NCI-H1105 treated with DMSO at 0.1 percent for 48 hours (cell line): ENCODE measurements around the gene SLC45A2.
"Not testable (repeated sequence)": the region's sequence is repeated elsewhere in the genome, so short reads cannot be mapped to it uniquely, and the experiment has no call there.

ENCODE experiments used
- DNase-seq: peaks from one replicate; lab custom pipeline; 2025; lab: John Stamatoyannopoulos, UW

Gene SLC45A2

GRCh38 chr5:33966805-33967204 is 17.7 kb downstream of the SLC45A2 start:
- no peak for DNase-seq

DNA sequence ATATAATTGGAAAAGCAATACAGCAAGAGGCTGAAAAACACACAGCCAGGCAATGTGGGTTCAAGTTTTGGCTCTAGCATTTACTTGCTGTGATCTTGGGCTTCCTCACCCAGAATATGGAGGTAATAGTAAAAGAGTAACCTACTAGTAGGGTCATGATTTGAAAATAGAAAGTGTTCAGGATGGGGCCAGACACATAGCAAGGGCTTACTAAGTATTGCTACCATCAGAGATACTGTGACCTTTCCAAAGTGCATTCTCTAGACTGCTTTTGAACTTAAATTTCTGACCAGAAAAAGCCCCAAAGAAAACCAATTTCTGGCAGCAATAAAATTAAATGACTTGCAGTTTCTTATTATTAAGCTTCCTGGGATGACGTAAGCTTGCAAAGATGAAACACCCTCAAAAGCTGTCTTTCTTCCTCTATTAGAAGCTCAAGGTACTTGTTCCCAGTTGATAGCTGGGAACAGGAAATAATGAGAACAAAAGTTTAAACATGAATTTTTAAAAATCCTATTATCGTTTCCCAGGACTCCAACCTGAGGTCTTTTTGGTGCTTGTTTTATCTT is 20.3 kb downstream of the SLC45A2 start:
- DNase-seq = no peak

- no peak for DNase-seq
Observed at GRCh38 chr5:33958176-33958575, 26.3 kb downstream of the SLC45A2 start.

- no peak for DNase-seq
Observed at GRCh38 chr5:33957577-33958150, 26.8 kb downstream of the SLC45A2 start.

DNA sequence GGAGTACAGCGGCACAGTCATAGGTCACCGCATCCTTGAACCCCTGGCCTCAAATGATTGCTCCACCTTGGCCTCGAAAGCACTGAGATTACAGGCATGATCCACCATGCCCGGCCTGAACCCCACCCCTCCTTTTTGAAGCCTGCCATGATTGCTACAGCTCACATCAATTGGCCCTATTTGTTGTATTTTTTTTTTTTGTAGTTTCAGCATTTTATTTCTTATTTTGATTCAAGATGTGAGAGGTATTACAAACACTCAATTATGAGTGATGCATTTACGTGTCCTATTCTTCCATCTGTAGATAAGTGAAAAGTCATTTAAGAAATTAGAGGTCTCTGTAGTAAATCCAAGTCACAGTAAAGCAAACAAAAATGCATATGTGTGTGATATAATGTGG is 32.3 kb downstream of the SLC45A2 start:
- not testable (repeated sequence) for DNase-seq

GRCh38 chr5:33944543-33945132 is 39.9 kb downstream of the SLC45A2 start:
- DNase-seq = no peak

DNA sequence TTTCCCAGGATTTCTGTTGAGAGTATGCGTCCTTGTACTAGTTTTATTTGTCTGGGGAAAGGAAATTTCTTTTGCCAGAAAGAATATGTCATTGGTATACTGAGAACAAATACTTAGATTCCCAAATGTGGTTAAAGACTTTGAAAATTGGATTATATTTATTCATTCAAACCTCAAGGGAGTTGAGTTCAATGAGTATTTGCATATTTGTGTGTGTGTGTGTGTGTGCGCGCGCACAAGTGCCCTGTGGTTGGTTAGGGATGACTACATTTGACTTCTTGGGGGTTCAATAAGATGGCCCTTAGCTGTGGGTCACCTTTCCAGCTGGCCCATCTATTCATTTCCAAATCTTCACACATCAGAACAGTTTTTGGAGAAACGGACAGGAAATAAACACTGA is 43.4 kb downstream of the SLC45A2 start:
- no peak for DNase-seq

DNA sequence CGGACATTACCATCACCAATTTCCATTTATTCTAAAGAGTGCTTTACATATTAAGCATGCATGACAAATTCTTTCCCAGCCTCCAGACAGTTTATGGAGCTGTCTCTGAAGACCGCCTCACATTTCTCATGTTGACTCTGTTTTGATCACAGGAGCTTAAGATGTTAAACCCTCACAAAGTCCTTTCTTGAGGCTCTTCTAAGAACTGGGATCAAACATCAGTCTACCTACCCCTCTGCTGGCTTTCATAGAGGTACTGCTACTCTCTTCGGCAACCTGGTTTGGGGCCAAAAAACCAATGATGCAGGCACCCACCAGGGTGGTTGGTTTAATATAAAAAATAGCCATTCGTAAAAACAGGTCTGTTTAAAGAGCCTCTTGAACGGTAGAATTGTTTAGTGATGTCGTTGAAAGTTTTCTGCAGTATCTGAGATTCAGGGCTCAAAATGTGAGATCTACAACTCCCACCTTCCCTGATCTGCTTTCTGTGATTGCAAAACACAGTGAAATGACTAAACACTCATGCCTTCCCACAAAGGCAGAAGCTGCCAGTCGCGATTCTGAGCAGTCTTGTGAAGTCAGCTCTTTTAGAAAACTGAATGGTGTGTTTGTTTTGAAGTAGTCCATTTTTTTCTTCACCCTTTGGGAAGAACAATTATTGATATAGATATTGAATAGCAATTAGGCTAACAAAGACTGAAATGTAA is 44.8 kb downstream of the SLC45A2 start:
- DNase-seq = no peak

DNA sequence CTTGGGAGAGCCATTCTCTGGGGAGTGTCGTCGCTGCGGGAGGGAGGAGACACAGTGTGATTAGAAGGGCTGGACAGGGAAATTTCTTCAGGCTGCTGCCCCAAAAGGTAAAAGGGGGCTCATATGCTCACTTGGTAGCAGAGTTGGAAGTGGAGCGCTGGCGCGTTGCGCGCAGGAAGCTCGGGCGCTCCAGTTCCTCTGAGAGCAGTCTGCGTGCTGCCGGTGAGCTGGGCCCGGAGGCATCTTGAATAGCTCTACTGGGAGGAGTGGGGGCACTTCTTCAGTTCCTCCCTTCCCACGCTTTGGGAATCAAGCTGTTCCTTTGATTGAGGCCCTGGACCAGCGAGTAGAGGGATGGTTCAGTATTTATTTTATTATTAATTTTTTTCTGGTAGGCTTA is 45.6 kb downstream of the SLC45A2 start:
- DNase-seq = no peak

DNA sequence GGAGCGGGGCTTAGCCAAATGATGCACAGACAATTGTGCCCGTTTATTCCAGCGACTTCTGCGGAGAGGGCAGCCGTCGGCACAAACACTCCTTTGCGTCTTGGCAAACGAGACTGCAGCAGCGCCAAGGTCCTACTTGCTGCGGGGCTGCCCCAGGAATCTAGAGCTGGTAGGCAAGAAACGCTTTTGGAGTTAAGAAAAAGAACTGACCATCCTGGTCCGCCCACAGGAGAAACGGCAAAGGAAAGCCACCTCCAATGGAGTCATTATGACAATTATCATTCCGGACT is 46.0 kb downstream of the SLC45A2 start:
- DNase-seq = no peak

GRCh38 chr5:33937707-33938506 is 46.6 kb downstream of the SLC45A2 start:
- DNase-seq = no peak

DNA sequence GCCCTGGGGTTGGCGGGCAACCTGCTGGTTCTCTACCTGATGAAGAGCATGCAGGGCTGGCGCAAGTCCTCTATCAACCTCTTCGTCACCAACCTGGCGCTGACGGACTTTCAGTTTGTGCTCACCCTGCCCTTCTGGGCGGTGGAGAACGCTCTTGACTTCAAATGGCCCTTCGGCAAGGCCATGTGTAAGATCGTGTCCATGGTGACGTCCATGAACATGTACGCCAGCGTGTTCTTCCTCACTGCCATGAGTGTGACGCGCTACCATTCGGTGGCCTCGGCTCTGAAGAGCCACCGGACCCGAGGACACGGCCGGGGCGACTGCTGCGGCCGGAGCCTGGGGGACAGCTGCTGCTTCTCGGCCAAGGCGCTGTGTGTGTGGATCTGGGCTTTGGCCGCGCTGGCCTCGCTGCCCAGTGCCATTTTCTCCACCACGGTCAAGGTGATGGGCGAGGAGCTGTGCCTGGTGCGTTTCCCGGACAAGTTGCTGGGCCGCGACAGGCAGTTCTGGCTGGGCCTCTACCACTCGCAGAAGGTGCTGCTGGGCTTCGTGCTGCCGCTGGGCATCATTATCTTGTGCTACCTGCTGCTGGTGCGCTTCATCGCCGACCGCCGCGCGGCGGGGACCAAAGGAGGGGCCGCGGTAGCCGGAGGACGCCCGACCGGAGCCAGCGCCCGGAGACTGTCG is 47.3 kb downstream of the SLC45A2 start:
- DNase-seq = no peak

DNA sequence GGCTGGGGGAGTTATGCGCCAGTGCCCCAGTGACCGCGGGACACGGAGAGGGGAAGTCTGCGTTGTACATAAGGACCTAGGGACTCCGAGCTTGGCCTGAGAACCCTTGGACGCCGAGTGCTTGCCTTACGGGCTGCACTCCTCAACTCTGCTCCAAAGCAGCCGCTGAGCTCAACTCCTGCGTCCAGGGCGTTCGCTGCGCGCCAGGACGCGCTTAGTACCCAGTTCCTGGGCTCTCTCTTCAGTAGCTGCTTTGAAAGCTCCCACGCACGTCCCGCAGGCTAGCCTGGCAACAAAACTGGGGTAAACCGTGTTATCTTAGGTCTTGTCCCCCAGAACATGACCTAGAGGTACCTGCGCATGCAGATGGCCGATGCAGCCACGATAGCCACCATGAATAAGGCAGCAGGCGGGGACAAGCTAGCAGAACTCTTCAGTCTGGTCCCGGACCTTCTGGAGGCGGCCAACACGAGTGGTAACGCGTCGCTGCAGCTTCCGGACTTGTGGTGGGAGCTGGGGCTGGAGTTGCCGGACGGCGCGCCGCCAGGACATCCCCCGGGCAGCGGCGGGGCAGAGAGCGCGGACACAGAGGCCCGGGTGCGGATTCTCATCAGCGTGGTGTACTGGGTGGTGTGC is 48.0 kb downstream of the SLC45A2 start, which contains the start of gene RXFP3:
RXFP3 (plus strand) TSS at position 6 of the 636 bp plus-strand sequence; CDS start at position 361, 355 bp downstream.
- DNase-seq = no peak

GRCh38 chr5:33936004-33936380 is 48.5 kb downstream of the SLC45A2 start:
- no peak for DNase-seq

GRCh38 chr5:33934176-33934575 is 50.3 kb downstream of the SLC45A2 start:
- no peak for DNase-seq

DNA sequence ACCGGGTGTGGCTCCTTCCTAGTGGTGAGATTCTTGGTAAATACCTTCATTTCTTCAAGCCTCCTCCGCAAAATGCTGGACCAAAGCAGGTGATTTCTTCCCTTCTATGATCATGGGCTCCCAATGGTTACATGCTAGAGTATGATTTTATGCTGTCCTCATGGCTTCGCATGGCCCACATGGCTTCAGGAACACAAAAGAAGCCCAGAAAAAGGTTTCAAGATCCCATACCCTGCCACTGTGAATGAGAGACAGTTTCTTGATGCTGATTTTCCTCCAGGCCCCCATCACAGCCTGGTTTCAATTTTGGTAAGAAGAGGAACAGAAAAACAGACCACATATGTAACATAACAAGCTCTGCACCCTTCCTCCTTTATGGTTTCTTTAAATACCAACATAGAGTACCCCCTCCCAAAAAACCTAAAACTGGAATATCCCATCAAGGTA is 50.7 kb downstream of the SLC45A2 start:
- no peak for DNase-seq

GRCh38 chr5:33931136-33931535 is 53.4 kb downstream of the SLC45A2 start:
- no peak for DNase-seq

- DNase-seq = no peak
Observed at GRCh38 chr5:33929925-33930690, 54.4 kb downstream of the SLC45A2 start.

GRCh38 chr5:33928283-33928682 is 56.2 kb downstream of the SLC45A2 start:
- no peak for DNase-seq

GRCh38 chr5:33927685-33928084 is 56.8 kb downstream of the SLC45A2 start:
- no peak for DNase-seq

- DNase-seq = no peak
Observed at GRCh38 chr5:33925278-33925677, 59.2 kb downstream of the SLC45A2 start.
